Caco-2 (cell line): Measurements from ENCODE around the gene CCDC154. TPM values are rescaled to one million over a fixed set of nuclear protein-coding genes. Genes with fewer than 3 reads are reported as not detected.

Source experiments
- BruUV-seq: library from RNA; stranded (reverse); fragments of 400-500 nt; replicated peaks from 2 replicates; lab custom pipeline; 2021; lab: Mats Ljungman, UMichigan
- CTCF ChIA-PET: fragments of 300-600 bp; sonication (Branson Sonifier 250); formaldehyde crosslinking; loops from one replicate; lab custom pipeline; 2022; ENCODE audit warnings: antibody characterized with exemption; lab: Charles Lee
- POLR2A ChIA-PET: fragments of 300-600 bp; sonication (Branson Sonifier 250); formaldehyde crosslinking; loops from one replicate; lab custom pipeline; 2022; ENCODE audit warnings: antibody characterized with exemption; lab: Charles Lee
- DNase-seq, 2 experiments: peaks; one replicate each; pipeline versions ENCODE4 v3.0.0 to v3.0.0-alpha.2; 2020 to 2022
- H3K27me3 ChIP-seq: replicated peaks from 2 replicates; pipeline ENCODE4 v1.6.0; 2011; ENCODE audit warnings: low read length; ENCODE audit not compliant: control insufficient read depth, insufficient read depth
- H3K36me3 ChIP-seq: 2 replicates; pipeline ENCODE4 v1.5.1; 2011; ENCODE audit warnings: low read length; ENCODE audit not compliant: control insufficient read depth, insufficient read depth
- H3K4me1 ChIP-seq: fragments of 250-450 bp; sonication (Bioruptor Pico); 2 replicates; pipeline ENCODE4 v1.5.1; 2020; ENCODE audit warnings: mild to moderate bottlenecking
- H3K4me3 ChIP-seq: 2 replicates; pipeline ENCODE4 v1.5.1; 2011; ENCODE audit warnings: low read depth, mild to moderate bottlenecking, control low read depth, low read length
- H3K9me3 ChIP-seq: fragments of 250-450 bp; sonication (Bioruptor Pico); 2 replicates; pipeline ENCODE4 v1.5.1; 2020; ENCODE audit warnings: mild to moderate bottlenecking, moderate library complexity
- H3K27ac Mint-ChIP-seq: one replicate; pipeline ENCODE4 v1.8.0; 2022; ENCODE audit warnings: mixed read lengths; ENCODE audit not compliant: unreplicated experiment
- H3K27me3 Mint-ChIP-seq: one replicate; pipeline ENCODE4 v1.8.0; 2022; ENCODE audit warnings: mixed read lengths; ENCODE audit not compliant: insufficient read depth, unreplicated experiment
- H3K36me3 Mint-ChIP-seq: one replicate; pipeline ENCODE4 v1.8.0; 2022; ENCODE audit warnings: mild to moderate bottlenecking, mixed read lengths; ENCODE audit not compliant: insufficient read depth, unreplicated experiment
- H3K4me1 Mint-ChIP-seq: one replicate; pipeline ENCODE4 v1.8.0; 2022; ENCODE audit warnings: low read depth, mixed read lengths; ENCODE audit not compliant: unreplicated experiment
- H3K4me3 Mint-ChIP-seq: one replicate; pipeline ENCODE4 v1.8.0; 2022; ENCODE audit warnings: mild to moderate bottlenecking, moderate library complexity, mixed read lengths; ENCODE audit not compliant: unreplicated experiment
- H3K9me3 Mint-ChIP-seq: one replicate; pipeline ENCODE4 v1.8.0; 2022; ENCODE audit warnings: mixed read lengths; ENCODE audit not compliant: unreplicated experiment
- CTCF ChIP-seq, 2 experiments: fragments of 200-600 bp in 1 of 2; IDR thresholded peaks; 1 replicate in 1 of 2; 2 replicates in 1 of 2; pipeline versions ENCODE4 v1.5.1 to v1.8.0; 2011 to 2022; ENCODE audit warnings: antibody characterized with exemption in 1 of 2, control low read depth in 1 of 2, inconsistent platforms in 1 of 2, low read depth in 1 of 2, low read length in 1 of 2, mild to moderate bottlenecking in 1 of 2, moderate library complexity in 1 of 2; ENCODE audit not compliant: insufficient read depth in 1 of 2, severe bottlenecking in 1 of 2, unreplicated experiment in 1 of 2
- intact Hi-C: fragments of 100-400 bp; cut with micrococcal nuclease; formaldehyde crosslinking; loops from one replicate; pipeline ENCODE4 v1.10.0; 2022; ENCODE audit not compliant: unreplicated experiment
- total RNA-seq: library from RNA; stranded (reverse); gene quantifications from 2 replicates; pipeline ENCODE4 v1.2.3, GENCODE V29; 2022

Gene CCDC154
- total RNA-seq, 1 experiment from 2014 or later, result 1.1 TPM

GRCh38 chr16:1468426-1468810, 24.1 kb upstream of the CCDC154 start:
- Mint-ChIP-seq H3K4me1 (no peaks in the 10 kb centered on the region), H3K27ac (no peak overlapping the region), H3K4me3 (no peak overlapping the region), H3K9me3 (no peaks in the 10 kb centered on the region), H3K27me3 (no peaks in the 10 kb centered on the region), H3K36me3 (peaks cover 6% of the 10 kb centered on the region)
- BruUV-seq, result no TSS peak
- Histone ChIP-seq H3K27me3 (no peaks in the 10 kb centered on the region), H3K9me3 (no peaks in the 10 kb centered on the region), H3K4me3 (no peak overlapping the region), H3K4me1 (0 out of 2 replicates have a peak, but pooled peaks cover under 1% of the 10 kb centered on the region), H3K36me3 (no peaks in the 10 kb centered on the region; the same call in 1 of the 2 replicates)
- no peak for TF ChIP-seq CTCF (IDR thresholded peaks at IDR 0.05; ENCODE audit: insufficient read depth in 1 of 2, low read depth in 1 of 2, low read length in 1 of 2, severe bottlenecking in 1 of 2, unreplicated experiment in 1 of 2)
- POLR2A ChIA-PET, result no interaction called here
- DNase-seq, result no peak
- CTCF ChIA-PET, result no interaction called here
- intact Hi-C loops, result no loop called here

- Histone ChIP-seq H3K9me3 (no peaks in the 10 kb centered on the region), H3K4me3 (no peak overlapping the region), H3K4me1 (no peaks in the 10 kb centered on the region), H3K27me3 (no peaks in the 10 kb centered on the region), H3K36me3 (no peaks in the 10 kb centered on the region; the same call in 1 of the 2 replicates)
- ChIA-PET POLR2A (no interaction called here), CTCF (no interaction called here)
- intact Hi-C loops, result no loop called here
- no peak for TF ChIP-seq CTCF (IDR thresholded peaks at IDR 0.05; ENCODE audit: insufficient read depth in 1 of 2, low read depth in 1 of 2, low read length in 1 of 2, severe bottlenecking in 1 of 2, unreplicated experiment in 1 of 2)
- Mint-ChIP-seq H3K27ac (no peak overlapping the region), H3K4me3 (no peak overlapping the region), H3K9me3 (no peaks in the 10 kb centered on the region), H3K4me1 (no peaks in the 10 kb centered on the region), H3K27me3 (no peaks in the 10 kb centered on the region), H3K36me3 (peaks cover 11% of the 10 kb centered on the region)
- BruUV-seq, result no TSS peak
- DNase-seq, result no peak
Measured at GRCh38 chr16:1466968-1467521, 22.7 kb upstream of the CCDC154 start.

- Mint-ChIP-seq H3K27me3 (no peaks in the 10 kb centered on the region), H3K27ac (no peak overlapping the region), H3K9me3 (no peaks in the 10 kb centered on the region), H3K4me3 (no peak overlapping the region), H3K36me3 (peaks cover 6% of the 10 kb centered on the region), H3K4me1 (no peaks in the 10 kb centered on the region)
- DNase-seq, result no peak
- ChIA-PET CTCF (no interaction called here), POLR2A (no interaction called here)
- intact Hi-C loops, result no loop called here
- TF ChIP-seq CTCF (IDR thresholded peaks at IDR 0.05; ENCODE audit: insufficient read depth in 1 of 2, low read depth in 1 of 2, low read length in 1 of 2, severe bottlenecking in 1 of 2, unreplicated experiment in 1 of 2), result no peak
- Histone ChIP-seq H3K27me3 (no peaks in the 10 kb centered on the region), H3K36me3 (no peaks in the 10 kb centered on the region; the same call in 1 of the 2 replicates), H3K4me1 (no peaks in the 10 kb centered on the region), H3K4me3 (no peak overlapping the region), H3K9me3 (no peaks in the 10 kb centered on the region)
- no TSS peak for BruUV-seq
Measured at GRCh38 chr16:1466054-1466453, 21.7 kb upstream of the CCDC154 start.
